ENCODE measurements around the gene PSME2. TPM values are rescaled to one million over a fixed set of nuclear protein-coding genes. Genes with fewer than 3 reads are reported as not detected.
A peak's percentile ranks its signal among the peaks of the same experiment; 100 is the strongest.

Gene PSME2
- total and polyA plus RNA-seq, 9 of the 15 experiments (the other 6 are each of a cell fraction or from before 2014, with no cell fraction given): 111 to 579 (median 159) TPM

GRCh38 chr14:24093901-24094840 lies 52.2 kb downstream of the PSME2 start, which contains the start of gene PCK2 (continued):
- TF ChIP-seq CLOCK (CRISPR knock-in tag; IDR thresholded peaks at IDR 0.05; ENCODE audit: borderline replicate concordance) (no peak), OTX1 (CRISPR knock-in tag; IDR thresholded peaks at IDR 0.05) (no peak), MNT (conservative IDR thresholded peaks at IDR 0.05) (no peak; a peak in 1 of 4 replicates), RAD21 (CRISPR knock-in tag; conservative IDR thresholded peaks at IDR 0.05 in 1 of 2, IDR thresholded peaks at IDR 0.05 in 1 of 2) (no peak), ZNF668 (CRISPR knock-in tag; IDR thresholded peaks at IDR 0.05) (no peak), EWSR1 (IDR thresholded peaks at IDR 0.05; ENCODE audit: borderline replicate concordance, low read depth, partially characterized antibody) (no peak), FOXA3 (CRISPR knock-in tag; conservative IDR thresholded peaks at IDR 0.05 in 1 of 2, IDR thresholded peaks at IDR 0.05 in 1 of 2) (no peak), NCOR1 (IDR thresholded peaks at IDR 0.05) (0 out of 2 replicates have a peak, but pooled peaks have one; percentile 4), DNMT1 (IDR thresholded peaks at IDR 0.05) (no peak), ZNF277 (CRISPR knock-in tag; IDR thresholded peaks at IDR 0.05; ENCODE audit: borderline replicate concordance) (no peak), TAF7 (tag; IDR thresholded peaks at IDR 0.05) (peak; percentile 66; the same call in 1 of the 2 replicates), ZBTB7A (IDR thresholded peaks at IDR 0.05; ENCODE audit: borderline replicate concordance, control insufficient read depth, low read depth, low read length) (peak; percentile 58; the same call in 1 of the 2 replicates), ATF2 (CRISPR knock-in tag; IDR thresholded peaks at IDR 0.05) (no peak), ZNF253 (CRISPR knock-in tag; conservative IDR thresholded peaks at IDR 0.05) (no peak), HDAC2 (IDR thresholded peaks at IDR 0.05) (no peak), HNRNPLL (IDR thresholded peaks at IDR 0.05; ENCODE audit: low read depth, low read length, poor library complexity, severe bottlenecking) (peak; percentile 21), FUS (optimal IDR thresholded peaks at IDR 0.05; ENCODE audit: low read depth, low read length) (no peak), ZKSCAN8 (CRISPR knock-in tag; IDR thresholded peaks at IDR 0.05) (no peak), NFE2 (IDR thresholded peaks at IDR 0.05; ENCODE audit: low read depth) (no peak), RAD51 (IDR thresholded peaks at IDR 0.05; ENCODE audit: borderline replicate concordance, low read depth) (no peak)

Data from K562 (cell line).